Measurements from ENCODE around the gene HNRNPL.
"Not testable (repeated sequence)": the region's sequence is repeated elsewhere in the genome, so short reads cannot be mapped to it uniquely, and the experiment has no call there.

The HNRNPL gene

DNA sequence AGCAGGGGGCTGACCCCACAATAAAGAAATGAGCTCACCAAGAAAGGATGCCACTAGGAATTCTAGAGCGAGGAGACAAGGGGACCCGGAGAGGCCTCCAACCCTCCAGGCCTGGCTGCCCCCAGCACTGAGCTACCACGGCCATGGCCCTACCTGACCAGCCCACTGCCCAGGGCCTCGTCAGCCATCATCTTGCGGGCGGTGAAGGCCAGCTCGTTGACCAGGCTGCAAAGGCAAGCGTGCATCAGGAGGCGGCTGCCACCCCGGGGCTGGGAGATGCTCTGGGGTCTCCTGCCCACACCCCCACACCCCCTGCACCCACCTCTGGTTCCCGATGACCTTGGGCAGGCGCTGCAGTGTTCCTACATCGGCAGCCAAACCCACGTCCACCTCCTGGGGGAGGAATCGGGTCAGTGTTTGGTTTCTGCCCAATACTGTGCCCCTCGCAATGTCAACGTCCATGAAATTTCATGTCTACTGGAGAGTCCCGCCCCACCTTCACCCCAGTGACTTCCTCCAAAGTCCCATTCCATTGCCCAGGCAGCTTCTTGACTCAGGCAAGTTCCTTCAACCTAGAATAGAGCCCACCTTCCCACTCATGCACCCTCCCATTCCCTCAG is 33.5 kb downstream of the HNRNPL start:
- Mint-ChIP-seq H3K36me3 (peaks cover 23% of the 10 kb centered on the region), H3K27ac (no peak overlapping the region), H3K4me3 (no peak overlapping the region), H3K27me3 (no peaks in the 10 kb centered on the region), H3K4me1 (no peaks in the 10 kb centered on the region), H3K9me3 (no peaks in the 10 kb centered on the region)
- CTCF ChIA-PET = no interaction called here
- DNase-seq = no peak

DNA sequence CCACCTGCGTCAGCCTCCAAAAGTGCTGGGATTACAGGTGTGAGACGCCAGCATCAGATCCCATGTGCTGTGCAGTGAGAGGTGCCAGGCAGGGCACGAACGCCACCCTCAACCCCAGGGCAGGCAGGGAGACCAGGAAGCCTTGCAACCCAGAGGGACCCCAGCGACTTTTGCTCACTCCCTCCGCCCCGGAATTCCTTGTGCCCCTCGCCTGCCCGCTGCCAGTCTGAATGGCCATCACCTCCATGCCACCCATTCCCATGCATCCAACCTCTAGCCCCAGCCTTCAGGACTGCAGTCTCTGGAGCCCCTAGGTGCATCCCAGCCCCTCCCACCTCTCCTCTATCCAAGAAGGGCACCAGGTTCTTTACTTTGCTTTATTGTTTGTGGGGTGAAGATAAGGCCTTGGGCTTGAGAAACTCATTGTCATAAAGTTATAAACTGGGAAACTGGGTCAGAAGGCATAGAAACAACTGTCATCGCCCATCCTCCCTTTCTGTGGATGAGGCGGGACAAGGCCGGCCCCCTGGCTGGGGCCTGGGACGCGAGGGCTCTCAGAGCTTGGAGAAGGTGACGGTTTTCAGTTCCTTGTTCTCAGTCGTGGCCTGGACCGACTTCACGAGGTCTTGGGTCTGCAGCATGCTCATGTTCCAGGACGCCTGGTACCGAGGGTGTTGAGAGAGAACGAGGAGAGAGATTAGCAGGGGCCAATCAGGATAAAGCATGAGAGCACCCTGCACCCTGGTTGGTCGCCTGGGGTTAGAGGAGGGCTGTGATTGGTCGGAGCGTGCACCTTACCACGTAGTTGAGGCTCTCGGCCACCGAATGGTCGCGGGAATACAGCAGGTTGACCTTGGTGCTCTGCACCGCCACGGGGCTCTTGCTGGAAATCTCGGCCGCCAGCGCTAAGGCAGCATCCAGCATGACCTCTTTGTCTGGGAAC is 34.5 kb downstream of the HNRNPL start:
- no peaks in the 10 kb centered on the region for H3K4me1 Mint-ChIP-seq
- no peaks in the 10 kb centered on the region for H3K9me3 Mint-ChIP-seq
- CTCF ChIA-PET = no interaction called here
- no peak overlapping the region for H3K27ac Mint-ChIP-seq
- H3K36me3 Mint-ChIP-seq = peaks cover 19% of the 10 kb centered on the region
- DNase-seq = no peak
- no peaks in the 10 kb centered on the region for H3K27me3 Mint-ChIP-seq
- H3K4me3 Mint-ChIP-seq = no peak overlapping the region

DNA sequence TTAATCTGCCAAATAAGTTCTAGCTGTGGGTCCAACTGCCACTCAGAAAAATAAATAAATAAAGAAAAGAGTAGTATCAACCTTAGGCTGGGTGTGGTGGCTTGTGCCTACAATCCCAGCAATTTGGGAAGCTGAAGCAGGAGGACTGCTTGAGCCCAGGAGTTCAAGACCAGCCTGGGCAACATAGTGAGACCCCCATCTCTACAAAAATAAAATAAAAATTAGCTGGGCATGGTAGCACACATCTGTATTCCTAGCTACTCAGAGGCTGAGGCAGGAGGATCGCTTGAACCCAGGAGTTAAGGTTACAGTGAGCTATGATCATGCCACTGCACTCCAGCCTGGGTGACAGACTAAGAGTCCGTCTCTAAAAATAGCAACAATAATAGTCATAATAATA is 35.9 kb downstream of the HNRNPL start:
- CTCF ChIA-PET, H3K4me1 Mint-ChIP-seq, DNase-seq, H3K9me3 Mint-ChIP-seq, H3K4me3 Mint-ChIP-seq, H3K27me3 Mint-ChIP-seq, H3K27ac Mint-ChIP-seq: not testable (repeated sequence)
- peaks cover 15% of the 10 kb centered on the region for H3K36me3 Mint-ChIP-seq

DNA sequence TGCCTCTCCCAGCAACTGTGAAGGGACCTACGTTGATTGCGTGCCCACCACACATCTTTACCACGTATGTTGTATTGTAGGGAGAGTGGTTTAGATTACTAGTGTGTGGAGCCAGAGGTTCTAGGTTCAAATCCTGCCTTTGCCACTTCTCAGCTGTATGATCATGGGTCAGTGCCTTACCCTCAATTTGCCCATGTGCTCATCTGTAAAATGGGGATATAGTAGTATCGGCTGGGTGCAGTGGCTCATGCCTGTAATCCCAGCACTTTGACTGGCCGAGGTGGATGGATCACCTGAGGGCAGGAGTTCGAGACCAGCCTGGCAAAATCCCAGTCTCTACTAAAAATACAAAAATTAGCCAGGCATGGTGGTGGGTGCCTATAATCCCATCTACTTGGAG is 36.5 kb downstream of the HNRNPL start:
- H3K27me3 Mint-ChIP-seq = no peaks in the 10 kb centered on the region
- no peaks in the 10 kb centered on the region for H3K4me1 Mint-ChIP-seq
- no peak overlapping the region for H3K27ac Mint-ChIP-seq
- CTCF ChIA-PET = no interaction called here
- H3K36me3 Mint-ChIP-seq = peaks cover 15% of the 10 kb centered on the region
- H3K9me3 Mint-ChIP-seq = no peaks in the 10 kb centered on the region
- DNase-seq = no peak
- H3K4me3 Mint-ChIP-seq = no peak overlapping the region

DNA sequence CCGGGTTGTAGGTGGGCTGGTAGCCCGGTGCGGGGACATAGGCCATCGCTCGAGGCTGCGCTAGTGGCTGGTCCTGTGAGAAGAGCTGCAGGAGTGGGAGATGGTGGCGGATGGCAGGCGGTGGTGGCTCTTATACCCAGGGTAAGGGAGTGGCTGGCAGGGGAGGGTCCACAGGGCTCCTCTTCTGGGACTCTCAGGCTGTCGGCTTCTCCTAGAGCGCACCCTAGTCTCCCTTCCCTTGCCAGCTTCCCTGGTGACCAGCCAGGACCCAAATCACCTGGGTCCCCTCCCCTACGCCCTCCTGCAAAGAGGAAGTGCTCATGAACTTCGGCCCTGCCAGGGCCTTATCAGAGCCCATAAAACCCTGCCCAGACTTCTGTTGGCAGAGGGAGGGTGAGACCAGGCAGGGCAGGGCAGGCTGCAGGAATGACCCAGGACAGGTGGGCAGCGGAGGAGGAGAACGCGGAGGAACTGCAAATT is 36.9 kb downstream of the HNRNPL start, which contains the start of gene LGALS4:
LGALS4 (minus strand) TSS at position 105 of the 480 bp plus-strand sequence; CDS start at position 46, 59 bp downstream.
- H3K27me3 Mint-ChIP-seq = no peaks in the 10 kb centered on the region
- peaks cover 15% of the 10 kb centered on the region for H3K36me3 Mint-ChIP-seq
- CTCF ChIA-PET = no interaction called here

DNA sequence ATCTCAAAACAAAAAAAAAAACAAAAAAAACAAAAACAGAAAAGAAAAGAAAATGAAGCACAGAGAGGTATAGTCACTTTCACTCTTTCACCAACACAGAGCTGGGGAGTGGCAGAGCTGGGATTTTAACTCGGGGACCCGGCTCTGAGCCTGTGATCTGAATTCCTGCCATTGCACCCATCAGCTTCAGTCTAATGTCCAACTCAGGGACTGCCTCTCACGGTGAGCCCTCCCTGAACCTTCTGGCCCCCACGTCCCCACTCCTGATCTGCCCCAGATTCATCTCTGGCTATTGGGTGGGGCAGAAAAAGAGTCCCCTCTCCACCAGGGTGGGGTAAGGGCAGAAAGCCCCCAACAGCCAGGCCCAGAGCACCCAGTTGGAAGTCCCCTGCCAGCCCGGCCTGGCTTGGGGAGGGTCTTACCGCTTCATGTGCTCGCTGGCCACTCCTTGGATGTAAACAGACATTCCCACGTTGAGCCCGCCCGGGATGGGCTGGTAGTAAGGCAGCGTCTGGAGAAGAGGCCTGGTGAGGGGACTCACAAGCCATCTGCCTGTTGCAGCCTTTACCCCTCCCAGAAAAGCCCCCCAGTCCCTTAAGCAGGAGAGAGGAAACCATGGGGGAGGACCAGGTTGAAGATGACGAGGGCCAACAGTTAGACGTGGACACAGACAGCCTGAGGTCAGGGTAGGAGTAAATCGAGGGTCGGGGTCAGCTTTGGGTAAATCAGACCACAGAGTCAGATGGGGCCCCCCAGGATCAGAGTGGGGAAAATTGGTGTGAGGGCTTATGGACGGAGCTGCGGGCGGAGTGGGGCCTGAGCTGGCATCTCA is 37.6 kb downstream of the HNRNPL start:
- DNase-seq = no peak
- peaks cover 3% of the 10 kb centered on the region for H3K27me3 Mint-ChIP-seq
- H3K4me3 Mint-ChIP-seq = no peak overlapping the region
- CTCF ChIA-PET = no interaction called here
- H3K36me3 Mint-ChIP-seq = peaks cover 12% of the 10 kb centered on the region
- no peaks in the 10 kb centered on the region for H3K9me3 Mint-ChIP-seq
- H3K4me1 Mint-ChIP-seq = no peaks in the 10 kb centered on the region
- no peak overlapping the region for H3K27ac Mint-ChIP-seq

More for the DNA sequence above, 36.9 kb downstream of the HNRNPL start, which contains the start of gene LGALS4:
- no peak for DNase-seq
- H3K27ac Mint-ChIP-seq = no peak within 1 kb of the TSS
- no peaks in the 10 kb centered on the region for H3K4me1 Mint-ChIP-seq
- no peak within 1 kb of the TSS for H3K4me3 Mint-ChIP-seq
- H3K9me3 Mint-ChIP-seq = no peaks in the 10 kb centered on the region

DNA sequence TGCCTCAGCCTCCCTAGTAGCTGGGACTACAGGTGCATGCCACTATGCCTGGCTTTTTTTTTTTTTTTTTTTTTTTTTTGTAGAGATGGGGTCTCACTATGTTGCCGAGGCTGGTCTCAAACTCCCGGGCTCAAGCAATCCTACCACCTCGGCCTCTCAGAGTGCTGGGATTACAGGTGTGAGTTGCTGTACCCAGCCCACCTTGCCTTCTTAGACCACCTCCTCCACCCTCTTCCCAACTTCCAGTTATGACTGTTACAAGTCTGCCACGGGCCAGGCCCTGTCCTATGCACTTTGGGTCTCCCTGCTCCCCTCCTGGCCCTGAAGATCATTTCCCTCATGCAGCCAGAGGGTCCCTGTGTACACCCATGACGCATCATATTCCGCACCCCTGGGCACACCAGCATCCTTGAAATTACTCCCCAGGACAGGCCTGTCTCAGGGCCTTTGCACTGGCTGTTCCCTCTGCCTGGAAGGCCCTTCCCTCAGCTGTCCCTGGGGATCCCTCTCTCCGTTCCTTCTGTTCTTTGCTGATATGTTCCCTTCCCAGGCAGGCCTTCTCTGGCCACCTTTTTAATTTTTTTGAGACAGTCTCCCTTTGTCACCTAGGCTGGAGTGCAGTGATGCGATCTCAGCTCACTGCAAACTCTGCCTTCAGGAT is 40.1 kb downstream of the HNRNPL start:
- DNase-seq = no peak
- Mint-ChIP-seq H3K27me3 (peaks cover 8% of the 10 kb centered on the region), H3K9me3 (no peaks in the 10 kb centered on the region), H3K4me1 (peaks cover 6% of the 10 kb centered on the region), H3K36me3 (no peaks in the 10 kb centered on the region), H3K27ac (no peak overlapping the region), H3K4me3 (no peak overlapping the region)
- CTCF ChIA-PET = no interaction called here

DNA sequence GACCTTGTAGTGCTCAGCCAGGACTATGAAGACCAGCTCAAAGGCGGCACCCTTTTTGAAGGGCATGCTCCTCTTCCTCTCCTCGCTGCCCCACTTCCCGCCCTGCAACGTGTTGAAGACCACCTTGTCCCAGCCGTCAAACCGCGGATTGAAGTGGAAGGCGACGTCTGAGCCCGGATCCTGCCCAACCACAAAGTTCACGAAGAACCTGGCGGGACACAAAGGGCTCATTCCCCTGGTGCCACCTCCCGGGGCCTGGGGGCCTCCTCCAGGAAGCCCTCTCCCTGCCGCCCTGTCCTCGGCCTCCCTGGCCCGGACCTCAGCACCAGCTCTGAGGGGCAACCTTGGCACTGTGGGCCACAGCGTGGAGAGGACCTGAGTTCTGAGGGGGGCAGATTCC is 41.0 kb downstream of the HNRNPL start:
- Mint-ChIP-seq H3K9me3 (no peaks in the 10 kb centered on the region), H3K4me1 (peaks cover 6% of the 10 kb centered on the region), H3K36me3 (no peaks in the 10 kb centered on the region), H3K27ac (no peak overlapping the region), H3K4me3 (no peak overlapping the region), H3K27me3 (peaks cover 8% of the 10 kb centered on the region)
- CTCF ChIA-PET = no interaction called here
- no peak for DNase-seq

DNA sequence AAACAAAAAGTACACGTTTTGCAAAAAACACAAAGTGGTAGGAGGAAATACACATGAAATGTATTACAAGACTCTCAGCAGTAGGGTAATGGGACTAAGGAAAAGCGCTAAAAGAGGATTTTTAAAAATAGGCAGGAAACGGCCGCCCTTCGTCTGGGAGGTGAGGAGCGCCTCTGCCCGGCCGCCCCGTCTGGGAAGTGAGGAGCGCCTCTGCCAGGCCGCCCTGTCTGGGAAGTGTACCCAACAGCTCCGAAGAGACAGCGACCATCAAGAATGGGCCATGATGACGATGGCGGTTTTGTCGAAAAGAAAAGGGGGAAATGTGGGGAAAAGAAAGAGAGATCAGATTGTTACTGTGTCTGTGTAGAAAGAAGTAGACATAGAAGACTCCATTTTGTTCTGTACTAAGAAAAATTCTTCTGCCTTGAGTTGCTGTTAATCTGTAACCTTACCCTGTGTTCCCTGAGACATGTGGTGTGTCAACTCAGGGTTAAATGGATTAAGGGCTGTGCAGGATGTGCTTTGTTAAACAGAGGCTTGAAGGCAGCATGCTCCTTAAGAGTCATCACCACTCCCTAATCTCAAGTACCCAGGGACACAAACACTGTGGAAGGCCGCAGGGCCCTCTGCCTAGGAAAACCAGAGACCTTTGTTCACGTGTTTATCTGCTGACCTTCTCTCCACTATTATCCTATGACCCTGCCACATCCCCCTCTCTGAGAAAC is 42.2 kb downstream of the HNRNPL start:
- H3K4me1 Mint-ChIP-seq, H3K27me3 Mint-ChIP-seq, H3K36me3 Mint-ChIP-seq, H3K4me3 Mint-ChIP-seq, H3K27ac Mint-ChIP-seq, CTCF ChIA-PET, H3K9me3 Mint-ChIP-seq, DNase-seq: not testable (repeated sequence)

DNA sequence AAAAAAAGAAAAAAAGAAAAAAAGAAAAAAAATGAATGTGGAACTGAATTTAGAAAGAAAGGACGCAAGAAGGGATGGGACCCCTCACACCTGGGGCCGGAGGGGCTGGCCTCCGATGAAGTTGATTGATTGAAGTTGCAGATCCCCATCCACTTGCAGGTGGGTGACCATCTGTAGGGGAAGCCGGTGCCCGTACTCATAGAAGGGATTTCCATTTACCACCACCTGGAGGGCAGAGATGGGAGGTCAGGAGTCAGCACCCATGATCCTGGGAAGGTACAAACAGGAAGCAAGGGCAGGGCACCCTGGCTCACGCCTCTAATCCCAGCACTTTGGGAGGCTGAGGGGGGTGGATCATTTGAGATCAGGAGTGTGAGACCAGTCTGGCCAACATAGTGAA is 43.4 kb downstream of the HNRNPL start:
- CTCF ChIA-PET = no interaction called here
- H3K4me3 Mint-ChIP-seq = no peak overlapping the region
- H3K27me3 Mint-ChIP-seq = peaks cover 10% of the 10 kb centered on the region
- H3K36me3 Mint-ChIP-seq = no peaks in the 10 kb centered on the region
- no peak for DNase-seq
- H3K27ac Mint-ChIP-seq = no peak overlapping the region
- peaks cover 6% of the 10 kb centered on the region for H3K4me1 Mint-ChIP-seq
- H3K9me3 Mint-ChIP-seq = no peaks in the 10 kb centered on the region

DNA sequence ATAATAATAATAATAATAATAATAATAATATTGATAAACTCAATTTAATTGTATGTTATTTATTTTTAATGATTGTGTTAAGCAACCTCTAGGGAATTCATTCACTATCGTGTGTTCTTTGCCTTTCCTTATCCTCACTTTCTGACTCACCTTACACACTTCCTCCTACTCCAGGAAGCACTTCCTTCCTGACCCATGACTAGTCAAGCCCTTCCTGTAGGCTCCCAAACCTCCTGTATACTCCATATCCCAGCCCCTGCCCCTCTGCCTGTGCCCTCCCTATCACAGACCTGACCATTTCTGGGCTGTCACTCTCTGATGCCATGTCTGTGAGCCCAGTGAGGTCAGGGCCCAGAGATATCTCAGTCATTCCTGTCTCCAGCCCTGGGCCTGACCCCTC is 44.6 kb downstream of the HNRNPL start:
- Mint-ChIP-seq H3K9me3 (no peaks in the 10 kb centered on the region), H3K27ac (no peak overlapping the region), H3K27me3 (peaks cover 10% of the 10 kb centered on the region), H3K4me3 (no peak overlapping the region), H3K4me1 (peaks cover 6% of the 10 kb centered on the region), H3K36me3 (no peaks in the 10 kb centered on the region)
- CTCF ChIA-PET = no interaction called here
- DNase-seq = no peak

DNA sequence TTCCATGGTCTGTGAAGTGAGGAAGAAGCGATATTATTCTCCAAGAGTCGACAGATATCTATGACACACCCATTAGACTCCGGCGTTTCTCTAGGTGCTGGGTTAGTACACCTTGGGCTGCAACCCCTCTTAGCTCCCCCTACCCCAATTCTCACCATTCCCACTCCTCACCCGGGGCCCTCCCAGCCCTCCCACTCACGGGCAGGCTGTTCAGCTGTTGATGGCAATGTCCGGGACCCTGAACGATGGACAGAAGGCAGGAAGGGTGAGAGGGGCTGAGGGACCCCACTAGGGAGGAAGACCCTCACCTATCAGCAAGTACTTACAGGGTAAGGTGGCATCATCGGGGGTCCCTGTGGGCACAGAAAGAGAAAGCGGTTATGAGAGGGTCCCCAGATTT is 46.2 kb downstream of the HNRNPL start:
- CTCF ChIA-PET = no interaction called here
- Mint-ChIP-seq H3K9me3 (no peaks in the 10 kb centered on the region), H3K27ac (no peak overlapping the region), H3K4me3 (no peak overlapping the region), H3K36me3 (no peaks in the 10 kb centered on the region), H3K27me3 (peaks cover 10% of the 10 kb centered on the region), H3K4me1 (peaks cover 6% of the 10 kb centered on the region)
- no peak for DNase-seq

DNA sequence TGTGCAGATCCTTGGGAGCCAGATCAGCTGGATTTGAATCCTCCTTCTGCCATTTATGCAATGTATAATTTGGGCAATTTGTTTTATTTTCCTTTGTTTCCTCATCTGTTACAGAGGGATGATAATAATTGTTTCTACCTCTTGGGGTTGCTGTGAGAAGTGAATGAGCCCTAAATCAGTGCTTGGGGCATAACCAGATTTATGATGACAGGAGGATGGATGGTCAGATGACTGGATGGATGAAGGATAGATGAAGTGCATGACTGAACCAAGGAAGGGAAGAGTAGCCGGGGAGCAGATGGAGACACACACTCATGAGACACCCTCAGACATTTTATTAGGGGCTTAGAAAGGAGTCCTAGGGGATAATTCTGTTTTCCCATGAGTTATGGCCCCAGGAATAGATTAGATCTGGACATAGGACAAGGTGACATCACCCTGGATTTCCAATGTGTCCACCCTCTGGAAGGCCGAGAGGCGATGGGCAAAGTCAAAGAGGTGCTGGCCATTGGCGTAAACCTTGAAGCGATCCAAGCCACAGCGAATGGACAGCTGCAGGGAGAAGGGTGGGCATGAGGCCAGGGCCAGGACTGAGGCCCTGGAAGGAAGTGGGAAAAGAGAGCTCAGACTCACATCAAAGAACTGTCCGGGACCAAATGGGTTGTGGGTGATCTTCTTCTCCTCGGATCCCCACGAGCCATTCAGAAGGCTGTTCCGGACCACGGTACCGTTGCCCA is 48.3 kb downstream of the HNRNPL start:
- Mint-ChIP-seq H3K27me3 (peaks cover 5% of the 10 kb centered on the region), H3K9me3 (no peaks in the 10 kb centered on the region), H3K4me3 (no peak overlapping the region), H3K36me3 (no peaks in the 10 kb centered on the region), H3K27ac (no peak overlapping the region), H3K4me1 (peaks cover 6% of the 10 kb centered on the region)
- DNase-seq = no peak
- CTCF ChIA-PET = no interaction called here
